ENCODE results near the gene FRMD4A. TPM values are rescaled to one million over a fixed set of nuclear protein-coding genes. Genes with fewer than 3 reads are reported as not detected.

The FRMD4A gene
- total and polyA plus RNA-seq, 12 donors: 9.1 to 29.6 (median 14.6) TPM

GRCh38 chr10:13803566-13804554, 526.9 kb downstream of the FRMD4A start:
- H3K4me1 ChIP-seq (replicated peaks in 1 of 2): peaks cover 0 to 9% of the 10 kb centered on the region in 2 donors
- no peaks in the 10 kb centered on the region for H3K36me3 ChIP-seq (replicated peaks in 1 of 2)
- H3K9me3 ChIP-seq (replicated peaks in 1 of 3): no peaks in the 10 kb centered on the region
- intact Hi-C loops (cut with DNase I): no loop called here
- 58 to 63% (median 61%) methylated on average over 18 of the region's 18 CpGs for WGBS, 4 donors
- TF ChIP-seq CTCF (IDR thresholded peaks at IDR 0.05) (no peak), POLR2A (IDR thresholded peaks at IDR 0.05) (no peak)
- no peaks in the 10 kb centered on the region for H3K27me3 ChIP-seq
- DNase-seq: no peak
- H3K27ac ChIP-seq: no peak overlapping the region
- no peak overlapping the region for H3K4me3 ChIP-seq

- H3K4me1 ChIP-seq (replicated peaks in 1 of 2): peaks cover 0 to 9% of the 10 kb centered on the region in 2 donors
- 52 to 73% (median 67%) methylated on average over 2 of the region's 2 CpGs for WGBS, 4 donors
- intact Hi-C loops (cut with DNase I): no loop called here
- TF ChIP-seq POLR2A (IDR thresholded peaks at IDR 0.05) (no peak), CTCF (IDR thresholded peaks at IDR 0.05) (no peak)
- no peaks in the 10 kb centered on the region for H3K36me3 ChIP-seq (replicated peaks in 1 of 2)
- no peaks in the 10 kb centered on the region for H3K9me3 ChIP-seq (replicated peaks in 1 of 3)
- H3K4me3 ChIP-seq: no peak overlapping the region
- DNase-seq: no peak
- H3K27ac ChIP-seq: no peak overlapping the region
- no peaks in the 10 kb centered on the region for H3K27me3 ChIP-seq
Observed at GRCh38 chr10:13801907-13802288, 528.8 kb downstream of the FRMD4A start.

- whole genome bisulfite sequencing, 4 donors: 64 to 82% (median 80%) methylated on average over 8 of the region's 8 CpGs
Observed at GRCh38 chr10:13801156-13801906, 529.4 kb downstream of the FRMD4A start.

More at GRCh38 chr10:13801156-13801906, 529.4 kb downstream of the FRMD4A start:
- TF ChIP-seq POLR2A (IDR thresholded peaks at IDR 0.05): no peak
- TF ChIP-seq CTCF (IDR thresholded peaks at IDR 0.05): no peak
- Histone ChIP-seq H3K9me3 (replicated peaks in 1 of 3) (no peaks in the 10 kb centered on the region), H3K27ac (no peak overlapping the region), H3K4me1 (replicated peaks in 1 of 2) (peaks cover 0 to 9% of the 10 kb centered on the region in 2 donors), H3K4me3 (no peak overlapping the region), H3K36me3 (replicated peaks in 1 of 2) (no peaks in the 10 kb centered on the region), H3K27me3 (no peaks in the 10 kb centered on the region)
- intact Hi-C loops (cut with DNase I): no loop called here
- no peak for DNase-seq
